Stomach (tissue), 9 donors: ENCODE data around the gene GABARAP. TPM values are rescaled to one million over a fixed set of nuclear protein-coding genes. Genes with fewer than 3 reads are reported as not detected.

Experiments used
- DNase-seq, 2 donors: peaks; one replicate each; pipeline versions ENCODE4 v3.0.0 to v3.0.0-alpha.2; 2013 to 2019
- H3K27ac ChIP-seq, 5 donors: fragments of 200-600 bp in 4 of 5; sonication (generic) in 4 of 5; one replicate each; pipeline ENCODE4 v1.5.1; 2013 to 2019; ENCODE audit warnings: mild to moderate bottlenecking in 1 of 5, moderate library complexity in 1 of 5
- H3K27me3 ChIP-seq, 3 donors: fragments of 200-600 bp; sonication (generic); one replicate each; pipeline ENCODE4 v1.5.1; 2017 to 2019; ENCODE audit warnings: mixed run types in 1 of 3
- H3K36me3 ChIP-seq, 4 donors: fragments of 200-600 bp; sonication (generic); 1 replicate in 3 of 4; 2 replicates in 1 of 4; pipeline ENCODE4 v1.5.1; 2016 to 2019
- H3K4me1 ChIP-seq, 4 donors: fragments of 200-600 bp; sonication (generic); one replicate each; pipeline ENCODE4 v1.5.1; 2016 to 2019
- H3K4me3 ChIP-seq, 4 donors: fragments of 200-600 bp; sonication (generic) in 3 of 4; one replicate each; pipeline ENCODE4 v1.5.1; 2016 to 2019; ENCODE audit warnings: mild to moderate bottlenecking in 1 of 4
- H3K9me3 ChIP-seq, 4 donors: fragments of 200-600 bp; sonication (generic); one replicate each; pipeline ENCODE4 v1.5.1; 2016 to 2019
- EP300 ChIP-seq: sonication (generic); formaldehyde crosslinking; IDR thresholded peaks from one replicate; pipeline ENCODE4 v1.6.1; 2017; ENCODE audit warnings: antibody characterized with exemption
- POLR2A ChIP-seq, 4 donors: fragments of 450-650 bp; IDR thresholded peaks; one replicate each; pipeline ENCODE4 v1.6.1; 2016; ENCODE audit warnings: antibody characterized with exemption in 4 of 4, control low read depth in 2 of 4, mild to moderate bottlenecking in 1 of 4, moderate library complexity in 1 of 4
- POLR2AphosphoS5 ChIP-seq, 3 donors: sonication (generic); formaldehyde crosslinking; IDR thresholded peaks; one replicate each; pipeline ENCODE4 v1.6.1; 2016; ENCODE audit warnings: antibody characterized with exemption in 3 of 3
- WGBS, 5 donors: extraction: QIAGEN DNeasy Blood & Tissue Kit in 3 of 5; methylation state at CpG; one replicate each; pipeline versions ENCODE4 v1.1.5 to v1.1.7; 2013 to 2018; 5-methylcytosine and 5-hydroxymethylcytosine counted together
- intact Hi-C: fragments of 100-400 bp; cut with DNase I; formaldehyde crosslinking; loops from one replicate; pipeline ENCODE4 v1.15.1; 2023; ENCODE audit warnings: low total_unique reads
- polyA plus RNA-seq, 3 donors: library from polyadenylated mRNA; stranded (reverse); fragments of 200-250 nt; gene quantifications; one replicate each; pipeline ENCODE4 v1.2.3, GENCODE V29; 2013
- total RNA-seq, 5 donors: library from RNA; depleted of rRNA; stranded (reverse); fragments of >200 nt; gene quantifications; one replicate each; pipeline versions ENCODE4 v1.1.0 to v1.2.3, GENCODE V29; 2014 to 2016
- TF ChIP-seq, protein P1 (sequence below), 7 experiments: fragments of 450-650 bp in 4 of 7; fragments of 200-600 bp in 3 of 7; sonication (generic) in 3 of 7; IDR thresholded peaks; one replicate each; pipeline ENCODE4 v1.5.1; 2016 to 2019; ENCODE audit warnings: antibody characterized with exemption in 7 of 7, control low read depth in 2 of 7, mild to moderate bottlenecking in 1 of 7
- donor health status: healthy with polysubstance abuse.
- donor health status: Bipolar disorder and iron deficiency.
- donor health status: healthy.

GABARAP gene
- total and polyA plus RNA-seq, 8 donors: 111 to 1,252 (median 404) TPM

DNA sequence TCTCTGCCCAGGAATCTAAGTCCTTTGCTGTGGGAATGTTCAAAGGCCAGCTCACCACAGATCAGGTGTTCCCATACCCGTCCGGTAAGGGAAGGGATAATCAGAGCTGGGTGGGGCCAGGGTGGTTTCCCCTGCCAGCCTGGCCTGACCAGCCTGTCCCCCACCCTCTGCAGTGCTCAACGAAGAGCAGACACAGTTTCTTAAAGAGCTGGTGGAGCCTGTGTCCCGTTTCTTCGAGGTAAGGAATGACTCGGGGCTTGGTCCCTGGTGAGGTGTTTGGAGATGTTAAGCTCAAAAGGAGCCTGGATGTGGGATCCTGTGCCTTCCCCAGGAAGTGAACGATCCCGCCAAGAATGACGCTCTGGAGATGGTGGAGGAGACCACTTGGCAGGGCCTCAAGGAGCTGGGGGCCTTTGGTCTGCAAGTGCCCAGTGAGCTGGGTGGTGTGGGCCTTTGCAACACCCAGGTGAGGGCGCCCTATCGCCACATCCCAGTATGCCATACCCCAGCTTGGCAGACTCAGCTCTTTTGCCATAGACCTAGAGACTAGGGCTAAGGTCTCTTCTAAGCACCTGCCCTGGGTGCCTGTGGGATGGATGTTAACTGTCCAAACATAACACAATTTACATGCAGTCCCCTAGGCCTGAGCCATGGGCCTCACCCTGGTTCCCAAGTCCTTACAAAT is 21.5 kb downstream of the GABARAP start:
- H3K9me3 ChIP-seq: no peaks in the 10 kb centered on the region
- peak overlapping the region; percentile 93 to 100 (median 98) for H3K27ac ChIP-seq
- H3K27me3 ChIP-seq: peaks cover 0 to 12% (median 0%) of the 10 kb centered on the region in 3 donors
- H3K4me3 ChIP-seq: peak overlapping the region; percentile 59 to 95 (median 83)
- 13 to 27% (median 16%) methylated on average over 11 of the region's 11 CpGs for WGBS, 5 donors
- peaks cover 49 to 88% (median 67%) of the 10 kb centered on the region in 4 donors for H3K4me1 ChIP-seq
- DNase-seq: peak; percentile 70 to 84
- H3K36me3 ChIP-seq: peaks cover 42 to 49% (median 47%) of the 10 kb centered on the region in 4 donors
- intact Hi-C loops: no loop called here
- TF ChIP-seq POLR2AphosphoS5 (IDR thresholded peaks at IDR 0.05): no peak
- TF ChIP-seq, protein P1, sequence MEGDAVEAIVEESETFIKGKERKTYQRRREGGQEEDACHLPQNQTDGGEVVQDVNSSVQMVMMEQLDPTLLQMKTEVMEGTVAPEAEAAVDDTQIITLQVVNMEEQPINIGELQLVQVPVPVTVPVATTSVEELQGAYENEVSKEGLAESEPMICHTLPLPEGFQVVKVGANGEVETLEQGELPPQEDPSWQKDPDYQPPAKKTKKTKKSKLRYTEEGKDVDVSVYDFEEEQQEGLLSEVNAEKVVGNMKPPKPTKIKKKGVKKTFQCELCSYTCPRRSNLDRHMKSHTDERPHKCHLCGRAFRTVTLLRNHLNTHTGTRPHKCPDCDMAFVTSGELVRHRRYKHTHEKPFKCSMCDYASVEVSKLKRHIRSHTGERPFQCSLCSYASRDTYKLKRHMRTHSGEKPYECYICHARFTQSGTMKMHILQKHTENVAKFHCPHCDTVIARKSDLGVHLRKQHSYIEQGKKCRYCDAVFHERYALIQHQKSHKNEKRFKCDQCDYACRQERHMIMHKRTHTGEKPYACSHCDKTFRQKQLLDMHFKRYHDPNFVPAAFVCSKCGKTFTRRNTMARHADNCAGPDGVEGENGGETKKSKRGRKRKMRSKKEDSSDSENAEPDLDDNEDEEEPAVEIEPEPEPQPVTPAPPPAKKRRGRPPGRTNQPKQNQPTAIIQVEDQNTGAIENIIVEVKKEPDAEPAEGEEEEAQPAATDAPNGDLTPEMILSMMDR (IDR thresholded peaks at IDR 0.05): peak in 4 of 7 experiments; percentile 10 to 41 (median 16)

DNA sequence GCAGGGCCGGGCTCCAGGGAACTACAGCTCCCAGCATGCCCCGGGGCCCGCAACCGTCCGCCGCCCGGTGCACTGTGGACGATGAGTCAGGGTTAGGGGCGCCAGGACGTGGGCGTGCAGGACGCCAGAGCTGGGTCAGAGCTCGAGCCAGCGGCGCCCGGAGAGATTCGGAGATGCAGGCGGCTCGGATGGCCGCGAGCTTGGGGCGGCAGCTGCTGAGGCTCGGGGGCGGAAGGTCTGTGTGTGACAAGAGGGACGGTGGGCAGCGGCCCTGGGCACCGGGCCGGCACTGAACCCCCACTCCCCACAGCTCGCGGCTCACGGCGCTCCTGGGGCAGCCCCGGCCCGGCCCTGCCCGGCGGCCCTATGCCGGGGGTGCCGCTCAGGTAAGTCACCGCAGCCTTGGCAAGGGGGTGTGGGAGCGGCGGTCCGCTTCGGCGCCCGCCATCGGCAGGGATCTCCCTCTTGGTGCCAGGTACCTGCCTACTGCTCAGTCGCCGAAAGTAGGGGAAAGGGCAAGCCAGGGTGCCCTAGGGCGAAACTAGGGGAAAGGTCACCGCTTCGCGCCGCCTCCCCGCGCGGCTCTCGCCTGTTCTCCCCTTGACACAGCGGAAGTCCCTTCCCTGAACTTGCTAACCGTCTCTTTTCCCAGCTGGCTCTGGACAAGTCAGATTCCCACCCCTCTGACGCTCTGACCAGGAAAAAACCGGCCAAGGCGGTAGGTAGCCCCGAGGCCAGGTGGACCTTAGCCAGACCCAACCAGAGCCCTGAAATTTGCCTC is 22.2 kb downstream of the GABARAP start, which contains the start of the genes ACADVL and DLG4:
Gene ACADVL, plus strand, starts transcription at position 127 of the 781 bp plus-strand sequence. Its CDS starts 47 bp downstream, at position 174.
Gene DLG4, minus strand, starts transcription at position 25 of the 781 bp plus-strand sequence.
- peaks cover 54 to 89% (median 74%) of the 10 kb centered on the region in 4 donors for H3K4me1 ChIP-seq
- peak within 1 kb of the TSS; percentile 59 to 95 (median 83) for H3K4me3 ChIP-seq
- DNase-seq: peak; percentile 91 to 97
- peak within 1 kb of the TSS; percentile 93 to 100 (median 98) for H3K27ac ChIP-seq
- no peaks in the 10 kb centered on the region for H3K9me3 ChIP-seq
- TF ChIP-seq POLR2A (IDR thresholded peaks at IDR 0.05) (peak in 2 of 4 donors; percentile 73 to 87), EP300 (no peak), POLR2AphosphoS5 (IDR thresholded peaks at IDR 0.05) (peak; percentile 83 to 95 (median 94))
- 0 to 1% (median 1%) methylated on average over 34 to 63 of the region's 63 CpGs for WGBS, 5 donors
- intact Hi-C loops: no loop called here
- H3K27me3 ChIP-seq: peaks cover 0 to 12% (median 0%) of the 10 kb centered on the region in 3 donors
- H3K36me3 ChIP-seq: peaks cover 36 to 41% (median 40%) of the 10 kb centered on the region in 4 donors

- H3K27ac ChIP-seq: peak overlapping the region; percentile 93 to 100 (median 98)
- DNase-seq: no peak
- TF ChIP-seq EP300: no peak
- TF ChIP-seq POLR2AphosphoS5 (IDR thresholded peaks at IDR 0.05): no peak
- TF ChIP-seq, protein P1 (IDR thresholded peaks at IDR 0.05): no peak
- TF ChIP-seq POLR2A (IDR thresholded peaks at IDR 0.05): no peak
- peaks cover 54 to 90% (median 81%) of the 10 kb centered on the region in 4 donors for H3K4me1 ChIP-seq
- H3K4me3 ChIP-seq: peak overlapping the region; percentile 59 to 95 (median 83)
- H3K9me3 ChIP-seq: no peaks in the 10 kb centered on the region
- H3K36me3 ChIP-seq: peaks cover 29 to 34% (median 33%) of the 10 kb centered on the region in 4 donors
- WGBS, 5 donors: 18 to 20% (median 19%) methylated on average over 11 to 12 of the region's 12 CpGs
- intact Hi-C loops: no loop called here
- H3K27me3 ChIP-seq: peaks cover 0 to 12% (median 0%) of the 10 kb centered on the region in 3 donors
Measured at GRCh38 chr17:7219229-7219811, 22.9 kb downstream of the GABARAP start.

DNA sequence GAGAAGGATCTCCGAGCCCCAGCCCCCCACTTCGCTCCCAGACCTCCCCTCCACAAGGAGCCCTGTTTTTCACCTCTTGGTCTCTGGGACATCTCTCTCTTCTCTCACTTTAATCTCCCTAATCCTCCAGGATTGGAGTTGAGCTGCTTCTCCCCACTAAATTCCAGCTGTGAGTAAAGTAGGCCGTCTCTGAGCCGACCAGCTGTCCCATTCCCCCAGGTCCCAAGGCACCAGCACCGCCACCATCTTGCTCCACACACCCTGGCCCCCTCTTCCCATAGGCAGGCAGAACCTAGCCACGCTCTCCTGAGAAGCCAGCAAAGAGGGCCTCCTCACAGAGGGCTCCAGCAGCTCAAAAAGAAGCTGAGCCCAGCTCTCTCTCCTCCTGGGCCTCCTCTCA is 23.5 kb downstream of the GABARAP start:
- 69 to 85% (median 75%) methylated on average over 6 of the region's 6 CpGs for WGBS, 5 donors
- Histone ChIP-seq H3K9me3 (no peaks in the 10 kb centered on the region), H3K4me1 (peaks cover 56 to 91% (median 85%) of the 10 kb centered on the region in 4 donors), H3K4me3 (peak overlapping the region in 1 of 4 donors; percentile 92), H3K36me3 (peaks cover 23 to 29% (median 27%) of the 10 kb centered on the region in 4 donors), H3K27me3 (peaks cover 0 to 12% (median 0%) of the 10 kb centered on the region in 3 donors), H3K27ac (peak overlapping the region in 4 of 5 donors; percentile 93 to 100 (median 97))
- TF ChIP-seq POLR2A (IDR thresholded peaks at IDR 0.05): no peak
- TF ChIP-seq, protein P1 (IDR thresholded peaks at IDR 0.05): no peak
- no peak for TF ChIP-seq EP300
- no peak for TF ChIP-seq POLR2AphosphoS5 (IDR thresholded peaks at IDR 0.05)
- no peak for DNase-seq
- intact Hi-C loops: no loop called here
